Measurements from ENCODE around the gene CCDC14.

GRCh38 chr3:123984957-123985356, 23.9 kb upstream of the CCDC14 start:
- TF ChIP-seq CTCF (IDR thresholded peaks at IDR 0.05; ENCODE audit: poor library complexity, severe bottlenecking) (no peak), EZH2 (IDR thresholded peaks at IDR 0.05; ENCODE audit: borderline replicate concordance, insufficient read depth, low read length, poor library complexity, severe bottlenecking) (no peak), REST (IDR thresholded peaks at IDR 0.05; ENCODE audit: borderline replicate concordance) (no peak), EP300 (conservative IDR thresholded peaks at IDR 0.05; ENCODE audit: poor library complexity, severe bottlenecking) (no peak), RAD21 (conservative IDR thresholded peaks at IDR 0.05) (no peak)
